ENCODE measurements around the gene NOSTRIN. TPM values are rescaled to one million over a fixed set of nuclear protein-coding genes. Genes with fewer than 3 reads are reported as not detected.

NOSTRIN gene
- total and polyA plus RNA-seq, 8 donors = 25.7 to 45.3 (median 38.8) TPM

DNA sequence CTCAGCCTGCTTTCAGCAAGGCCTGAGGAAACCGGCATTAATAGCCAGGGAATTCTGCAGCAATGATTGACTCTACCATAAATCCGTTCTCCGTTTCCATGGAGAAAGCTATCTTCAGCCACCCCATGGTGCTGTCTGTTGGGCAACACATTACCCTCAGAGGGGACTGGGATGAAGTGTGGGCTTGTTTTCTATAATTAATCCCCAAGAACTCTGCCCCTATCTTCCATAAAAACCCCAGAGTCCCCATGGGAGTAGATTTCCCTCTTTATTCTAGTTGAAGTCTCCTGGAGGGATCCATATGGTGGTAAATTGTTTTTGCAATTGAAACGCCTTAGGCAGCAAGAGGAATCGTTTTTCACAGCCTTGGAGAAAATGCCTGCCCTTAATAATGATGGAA lies 107.9 kb downstream of the NOSTRIN start:
- no peak overlapping the region for H3K4me3 ChIP-seq
- no peaks in the 10 kb centered on the region for H3K9me3 ChIP-seq
- peaks cover 11 to 21% of the 10 kb centered on the region in 2 donors for H3K27me3 ChIP-seq
- TF ChIP-seq, protein P1, sequence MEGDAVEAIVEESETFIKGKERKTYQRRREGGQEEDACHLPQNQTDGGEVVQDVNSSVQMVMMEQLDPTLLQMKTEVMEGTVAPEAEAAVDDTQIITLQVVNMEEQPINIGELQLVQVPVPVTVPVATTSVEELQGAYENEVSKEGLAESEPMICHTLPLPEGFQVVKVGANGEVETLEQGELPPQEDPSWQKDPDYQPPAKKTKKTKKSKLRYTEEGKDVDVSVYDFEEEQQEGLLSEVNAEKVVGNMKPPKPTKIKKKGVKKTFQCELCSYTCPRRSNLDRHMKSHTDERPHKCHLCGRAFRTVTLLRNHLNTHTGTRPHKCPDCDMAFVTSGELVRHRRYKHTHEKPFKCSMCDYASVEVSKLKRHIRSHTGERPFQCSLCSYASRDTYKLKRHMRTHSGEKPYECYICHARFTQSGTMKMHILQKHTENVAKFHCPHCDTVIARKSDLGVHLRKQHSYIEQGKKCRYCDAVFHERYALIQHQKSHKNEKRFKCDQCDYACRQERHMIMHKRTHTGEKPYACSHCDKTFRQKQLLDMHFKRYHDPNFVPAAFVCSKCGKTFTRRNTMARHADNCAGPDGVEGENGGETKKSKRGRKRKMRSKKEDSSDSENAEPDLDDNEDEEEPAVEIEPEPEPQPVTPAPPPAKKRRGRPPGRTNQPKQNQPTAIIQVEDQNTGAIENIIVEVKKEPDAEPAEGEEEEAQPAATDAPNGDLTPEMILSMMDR (IDR thresholded peaks at IDR 0.05) = no peak
- no peaks in the 10 kb centered on the region for H3K36me3 ChIP-seq
- intact Hi-C loops (cut with DNase I) = no loop called here
- no peak for ATAC-seq
- no peaks in the 10 kb centered on the region for H3K4me1 ChIP-seq
- DNase-seq = no peak
- no peak overlapping the region for H3K27ac ChIP-seq

DNA sequence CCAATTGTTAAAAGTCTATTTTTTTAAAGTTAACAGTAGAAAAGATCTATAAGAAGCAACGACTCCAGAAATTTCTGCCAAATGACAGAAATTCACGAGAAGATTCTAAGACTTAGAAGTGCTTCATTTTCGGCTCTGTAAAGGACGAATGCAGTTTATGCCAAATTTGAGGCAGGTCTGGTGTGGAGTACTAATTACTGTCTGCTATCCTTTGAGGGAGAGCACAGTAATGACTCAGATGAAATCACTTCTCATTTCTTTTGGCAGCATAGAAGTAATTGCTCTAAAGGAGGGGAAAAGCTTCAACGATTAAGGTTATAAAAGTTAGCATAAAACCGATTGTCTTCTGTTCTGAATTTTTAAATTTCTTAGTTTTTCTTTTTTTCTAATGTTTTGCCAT lies 110.0 kb downstream of the NOSTRIN start:
- ATAC-seq (no peak), DNase-seq (no peak)
- Histone ChIP-seq H3K27me3 (peaks cover 11 to 21% of the 10 kb centered on the region in 2 donors), H3K9me3 (peaks cover 0 to 4% of the 10 kb centered on the region in 2 donors), H3K4me1 (no peaks in the 10 kb centered on the region), H3K27ac (no peak overlapping the region), H3K4me3 (peak overlapping the region in 1 of 2 donors; percentile 6), H3K36me3 (no peaks in the 10 kb centered on the region)
- TF ChIP-seq, protein P1 (IDR thresholded peaks at IDR 0.05) = no peak
- intact Hi-C loops (cut with DNase I) = no loop called here

DNA sequence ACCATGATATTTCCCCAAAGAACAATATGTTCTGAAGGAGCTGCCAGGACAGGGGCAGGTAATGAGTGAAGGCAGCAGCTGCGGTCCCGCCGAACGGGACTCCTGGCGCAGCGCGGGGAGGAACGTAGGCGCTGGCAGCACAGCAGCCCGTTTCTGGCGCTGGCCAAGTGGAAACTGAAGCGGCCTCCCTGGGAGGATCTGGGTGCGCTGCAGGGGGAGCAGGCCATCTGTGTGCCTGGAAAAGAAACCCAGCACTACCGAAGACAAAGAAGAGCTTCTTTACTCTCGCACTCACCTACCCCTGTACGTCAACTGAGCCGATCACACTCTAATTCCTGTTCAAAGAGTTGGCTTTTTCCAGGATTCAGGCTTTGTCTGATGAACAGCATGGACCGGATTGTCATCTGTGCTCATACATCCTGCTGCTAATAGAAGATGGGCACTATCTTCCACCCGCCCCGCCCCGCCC lies 110.5 kb downstream of the NOSTRIN start:
- H3K4me1 ChIP-seq = no peaks in the 10 kb centered on the region
- H3K36me3 ChIP-seq = no peaks in the 10 kb centered on the region
- DNase-seq (peak in 2 of 4 donors; percentile 34 to 78), ATAC-seq (peak; percentile 56)
- TF ChIP-seq, protein P1 (IDR thresholded peaks at IDR 0.05) = no peak
- peaks cover 0 to 4% of the 10 kb centered on the region in 2 donors for H3K9me3 ChIP-seq
- peak overlapping the region in 1 of 2 donors; percentile 6 for H3K4me3 ChIP-seq
- H3K27me3 ChIP-seq = peaks cover 11 to 21% of the 10 kb centered on the region in 2 donors
- intact Hi-C loops (cut with DNase I) = no loop called here
- no peak overlapping the region for H3K27ac ChIP-seq

DNA sequence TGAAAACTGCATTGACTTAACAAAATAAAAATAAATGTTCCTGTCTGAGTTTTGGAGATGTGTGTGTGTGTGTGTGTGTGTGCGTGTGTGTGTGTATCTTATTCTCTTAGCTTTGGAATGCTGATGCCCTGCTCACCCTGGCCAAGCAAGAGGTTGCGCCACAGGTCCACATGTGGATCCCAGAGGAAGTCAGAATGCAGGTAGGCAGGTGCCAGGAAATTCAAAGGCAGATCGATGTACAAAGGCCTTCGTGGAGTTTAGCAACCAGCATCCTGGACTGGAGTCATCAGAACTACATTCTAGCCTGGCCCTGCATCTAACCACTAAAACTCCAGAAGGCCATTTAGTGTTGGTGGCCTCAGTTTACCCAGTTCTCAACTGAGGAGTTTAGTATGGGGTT lies 111.1 kb downstream of the NOSTRIN start:
- ATAC-seq (no peak), DNase-seq (no peak)
- intact Hi-C loops (cut with DNase I) = no loop called here
- Histone ChIP-seq H3K27ac (no peak overlapping the region), H3K9me3 (peaks cover 0 to 4% of the 10 kb centered on the region in 2 donors), H3K4me1 (no peaks in the 10 kb centered on the region), H3K4me3 (no peak overlapping the region), H3K36me3 (no peaks in the 10 kb centered on the region), H3K27me3 (peaks cover 11 to 21% of the 10 kb centered on the region in 2 donors)
- TF ChIP-seq, protein P1 (IDR thresholded peaks at IDR 0.05) = no peak

Other genes with a start within 250 kb of the NOSTRIN start
- gene SPC25, start 87.8 kb downstream of the NOSTRIN start, total RNA-seq = 1 to 10 TPM; 1.4 to 5.0 TPM
- 10 to 100 TPM; 10.1 to 29.0 (median 16.2) TPM for gene SPC25, start 87.8 kb downstream of the NOSTRIN start, polyA plus RNA-seq (ENCODE audit: insufficient read length in 6 of 6)
- gene G6PC2, start 98.7 kb downstream of the NOSTRIN start, total RNA-seq = not detected
- under 1 TPM in 1 of 6 donors, not detected in 5; 0.09 TPM for gene G6PC2, start 98.7 kb downstream of the NOSTRIN start, polyA plus RNA-seq (ENCODE audit: insufficient read length in 6 of 6)
- gene ABCB11, start 228.7 kb downstream of the NOSTRIN start, total RNA-seq = under 1 TPM in 1 of 2 donors, not detected in 1; 0.08 TPM
- under 1 TPM; 0.02 to 0.23 (median 0.10) TPM for gene ABCB11, start 228.7 kb downstream of the NOSTRIN start, polyA plus RNA-seq (ENCODE audit: insufficient read length in 6 of 6)